Inflammatory macrophage treated with lipopolysaccharide for 4 hours (primary cell): ENCODE data around the gene TPK1.

Source experiments
- DNase-seq: peaks from one replicate; pipeline ENCODE4 v3.0.0-alpha.2; 2020

Gene TPK1

GRCh38 chr7:144713850-144714249 is 122.0 kb downstream of the TPK1 start:
- no peak for DNase-seq

GRCh38 chr7:144710791-144711190 is 125.1 kb downstream of the TPK1 start:
- DNase-seq, result no peak

- no peak for DNase-seq
Observed at GRCh38 chr7:144709066-144709465, 126.8 kb downstream of the TPK1 start.

- DNase-seq, result no peak
Observed at GRCh38 chr7:144691240-144691639, 144.6 kb downstream of the TPK1 start.

GRCh38 chr7:144682581-144683280 is 153.1 kb downstream of the TPK1 start:
- no peak for DNase-seq

- DNase-seq, result no peak
Observed at GRCh38 chr7:144676492-144676891, 159.4 kb downstream of the TPK1 start.

- no peak for DNase-seq
Observed at GRCh38 chr7:144674550-144674949, 161.3 kb downstream of the TPK1 start.

GRCh38 chr7:144672869-144673268 is 163.0 kb downstream of the TPK1 start:
- no peak for DNase-seq

- DNase-seq, result no peak
Observed at GRCh38 chr7:144671429-144671828, 164.4 kb downstream of the TPK1 start.

GRCh38 chr7:144670218-144670617 is 165.6 kb downstream of the TPK1 start:
- peak; percentile 66 for DNase-seq

- no peak for DNase-seq
Observed at GRCh38 chr7:144668503-144668902, 167.3 kb downstream of the TPK1 start.

GRCh38 chr7:144665689-144666381 is 170.0 kb downstream of the TPK1 start:
- DNase-seq, result no peak

GRCh38 chr7:144659211-144659610 is 176.6 kb downstream of the TPK1 start:
- no peak for DNase-seq

- DNase-seq, result peak; percentile 4
Observed at GRCh38 chr7:144656965-144657517, 178.8 kb downstream of the TPK1 start.

GRCh38 chr7:144653449-144653848 is 182.4 kb downstream of the TPK1 start:
- no peak for DNase-seq

GRCh38 chr7:144650439-144650838 is 185.4 kb downstream of the TPK1 start:
- no peak for DNase-seq

GRCh38 chr7:144649120-144649519 is 186.7 kb downstream of the TPK1 start:
- no peak for DNase-seq

- no peak for DNase-seq
Observed at GRCh38 chr7:144641389-144642044, 194.3 kb downstream of the TPK1 start.

- DNase-seq, result no peak
Observed at GRCh38 chr7:144632724-144633123, 203.1 kb downstream of the TPK1 start.

- DNase-seq, result no peak
Observed at GRCh38 chr7:144629598-144629997, 206.3 kb downstream of the TPK1 start.

GRCh38 chr7:144629011-144629410 is 206.8 kb downstream of the TPK1 start:
- no peak for DNase-seq

GRCh38 chr7:144628176-144628575 is 207.7 kb downstream of the TPK1 start:
- DNase-seq, result peak; percentile 44

- no peak for DNase-seq
Observed at GRCh38 chr7:144622745-144623144, 213.1 kb downstream of the TPK1 start.

- DNase-seq, result no peak
Observed at GRCh38 chr7:144606261-144606660, 229.6 kb downstream of the TPK1 start.
